Colonic mucosa (tissue), 4 donors: Measurements from ENCODE around the gene ARX. TPM values are rescaled to one million over a fixed set of nuclear protein-coding genes. Genes with fewer than 3 reads are reported as not detected.

Experiments
- DNase-seq: peaks from one replicate; pipeline ENCODE4 v3.0.0-alpha.2; 2020
- H3K27ac ChIP-seq: fragments of 200-600 bp; one replicate; pipeline ENCODE4 v1.8.0; 2021
- H3K27me3 ChIP-seq: fragments of 200-600 bp; one replicate; pipeline ENCODE4 v1.8.0; 2021
- H3K36me3 ChIP-seq: fragments of 200-600 bp; one replicate; pipeline ENCODE4 v1.8.0; 2021
- H3K4me1 ChIP-seq: fragments of 200-600 bp; one replicate; pipeline ENCODE4 v1.8.0; 2021; ENCODE audit warnings: mild to moderate bottlenecking
- H3K4me3 ChIP-seq: fragments of 200-600 bp; one replicate; pipeline ENCODE4 v1.8.0; 2021
- H3K9ac ChIP-seq, 2 donors: one replicate each; pipeline ENCODE4 v1.7.0; 2013; ENCODE audit warnings: control low read depth in 2 of 2, low read depth in 2 of 2, low read length in 2 of 2
- H3K9me3 ChIP-seq: fragments of 200-600 bp; one replicate; pipeline ENCODE4 v1.8.0; 2021
- intact Hi-C: fragments of 100-400 bp; cut with DNase I; formaldehyde crosslinking; loops from one replicate; pipeline ENCODE4 v1.14.1; 2022
- total RNA-seq, 2 donors: library from RNA; stranded (reverse); fragmentation: NEBNext Ultra II Directional in 1 of 2; extraction: Animal tissue kit (Norgen Biotek cat#: 25700) in 1 of 2; gene quantifications; one replicate each; pipeline ENCODE4 v1.2.1, GENCODE V29; 2021
- TF ChIP-seq, protein P1 (sequence below): fragments of 200-600 bp; IDR thresholded peaks from one replicate; pipeline ENCODE4 v1.8.0; 2022; ENCODE audit warnings: antibody characterized with exemption, mild to moderate bottlenecking
- donor health status: healthy.
- donor health status: DM: no; HTN: no; CAD: no.
- donor health status: DM: no; HTN: no; CAD: no.

Gene ARX
- total RNA-seq, 2 donors from 2014 or later: 0.66 to 0.84 TPM

DNA sequence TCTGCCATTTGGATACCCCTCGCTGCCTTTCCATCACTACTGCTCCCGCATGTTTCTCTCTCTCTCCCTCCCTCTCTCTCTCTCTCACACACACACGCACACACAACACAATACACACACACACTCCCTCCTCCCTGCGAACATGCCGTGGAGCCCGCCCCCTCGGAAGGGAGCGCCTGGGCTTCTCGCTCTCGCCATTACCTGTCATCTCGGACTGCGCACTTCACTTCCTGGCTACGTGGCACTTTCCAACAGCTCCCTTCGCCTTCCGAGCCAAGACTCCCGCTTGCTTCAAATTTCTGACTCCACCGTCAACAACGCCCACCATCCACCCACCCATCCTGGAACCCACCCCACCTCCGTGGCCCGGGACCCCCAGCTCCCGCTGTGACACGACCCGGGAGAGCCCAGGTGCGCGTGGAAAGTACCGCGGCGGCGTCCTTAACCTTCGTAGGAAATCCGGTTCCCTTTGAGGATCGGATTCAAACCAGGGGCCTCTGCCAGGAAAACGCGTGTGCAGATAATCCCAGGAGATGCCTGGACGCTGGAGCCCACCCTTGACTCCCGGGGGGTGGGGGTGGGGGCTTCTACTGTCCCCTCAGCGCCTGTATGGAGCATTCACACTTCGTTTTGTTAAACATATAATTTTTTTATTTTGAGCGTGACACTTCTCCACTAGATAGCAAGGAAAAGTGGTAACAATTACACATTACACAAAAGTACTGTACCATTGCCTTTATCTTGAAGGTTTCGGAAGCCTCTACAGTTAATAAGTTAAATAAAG, 12.5 kb downstream of the ARX start:
- no peaks in the 10 kb centered on the region for H3K36me3 ChIP-seq
- no peaks in the 10 kb centered on the region for H3K4me1 ChIP-seq
- peaks cover 55% of the 10 kb centered on the region for H3K27me3 ChIP-seq
- H3K9ac ChIP-seq: no peak overlapping the region
- peak overlapping the region; percentile 14 for H3K4me3 ChIP-seq
- TF ChIP-seq, protein P1, sequence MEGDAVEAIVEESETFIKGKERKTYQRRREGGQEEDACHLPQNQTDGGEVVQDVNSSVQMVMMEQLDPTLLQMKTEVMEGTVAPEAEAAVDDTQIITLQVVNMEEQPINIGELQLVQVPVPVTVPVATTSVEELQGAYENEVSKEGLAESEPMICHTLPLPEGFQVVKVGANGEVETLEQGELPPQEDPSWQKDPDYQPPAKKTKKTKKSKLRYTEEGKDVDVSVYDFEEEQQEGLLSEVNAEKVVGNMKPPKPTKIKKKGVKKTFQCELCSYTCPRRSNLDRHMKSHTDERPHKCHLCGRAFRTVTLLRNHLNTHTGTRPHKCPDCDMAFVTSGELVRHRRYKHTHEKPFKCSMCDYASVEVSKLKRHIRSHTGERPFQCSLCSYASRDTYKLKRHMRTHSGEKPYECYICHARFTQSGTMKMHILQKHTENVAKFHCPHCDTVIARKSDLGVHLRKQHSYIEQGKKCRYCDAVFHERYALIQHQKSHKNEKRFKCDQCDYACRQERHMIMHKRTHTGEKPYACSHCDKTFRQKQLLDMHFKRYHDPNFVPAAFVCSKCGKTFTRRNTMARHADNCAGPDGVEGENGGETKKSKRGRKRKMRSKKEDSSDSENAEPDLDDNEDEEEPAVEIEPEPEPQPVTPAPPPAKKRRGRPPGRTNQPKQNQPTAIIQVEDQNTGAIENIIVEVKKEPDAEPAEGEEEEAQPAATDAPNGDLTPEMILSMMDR: no peak
- no peak for DNase-seq
- H3K27ac ChIP-seq: no peak overlapping the region
- no peaks in the 10 kb centered on the region for H3K9me3 ChIP-seq
- intact Hi-C loops: no loop called here

DNA sequence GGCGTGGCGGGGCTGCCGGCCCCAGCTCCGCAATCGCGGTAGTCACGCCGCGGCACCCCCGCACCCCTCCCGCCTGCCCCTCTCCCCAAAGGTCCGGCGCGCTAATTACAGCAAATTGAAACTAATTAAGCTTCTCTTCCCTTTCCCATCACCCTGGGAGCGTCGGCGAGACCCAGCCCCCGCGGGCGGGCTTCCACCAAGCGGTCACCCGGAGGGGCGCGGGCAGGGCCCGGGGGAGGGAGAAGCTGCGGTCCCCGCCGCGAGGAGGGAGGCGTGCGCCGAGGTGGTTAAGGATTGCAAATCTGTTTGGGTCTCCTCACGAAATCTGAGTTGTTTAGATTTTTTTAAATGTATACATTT, 13.1 kb downstream of the ARX start:
- H3K27me3 ChIP-seq: peaks cover 49% of the 10 kb centered on the region
- H3K4me3 ChIP-seq: peak overlapping the region; percentile 14
- no peaks in the 10 kb centered on the region for H3K4me1 ChIP-seq
- no peak for DNase-seq
- H3K9ac ChIP-seq: no peak overlapping the region
- no peaks in the 10 kb centered on the region for H3K36me3 ChIP-seq
- TF ChIP-seq, protein P1: no peak
- intact Hi-C loops: no loop called here
- no peak overlapping the region for H3K27ac ChIP-seq
- no peaks in the 10 kb centered on the region for H3K9me3 ChIP-seq

DNA sequence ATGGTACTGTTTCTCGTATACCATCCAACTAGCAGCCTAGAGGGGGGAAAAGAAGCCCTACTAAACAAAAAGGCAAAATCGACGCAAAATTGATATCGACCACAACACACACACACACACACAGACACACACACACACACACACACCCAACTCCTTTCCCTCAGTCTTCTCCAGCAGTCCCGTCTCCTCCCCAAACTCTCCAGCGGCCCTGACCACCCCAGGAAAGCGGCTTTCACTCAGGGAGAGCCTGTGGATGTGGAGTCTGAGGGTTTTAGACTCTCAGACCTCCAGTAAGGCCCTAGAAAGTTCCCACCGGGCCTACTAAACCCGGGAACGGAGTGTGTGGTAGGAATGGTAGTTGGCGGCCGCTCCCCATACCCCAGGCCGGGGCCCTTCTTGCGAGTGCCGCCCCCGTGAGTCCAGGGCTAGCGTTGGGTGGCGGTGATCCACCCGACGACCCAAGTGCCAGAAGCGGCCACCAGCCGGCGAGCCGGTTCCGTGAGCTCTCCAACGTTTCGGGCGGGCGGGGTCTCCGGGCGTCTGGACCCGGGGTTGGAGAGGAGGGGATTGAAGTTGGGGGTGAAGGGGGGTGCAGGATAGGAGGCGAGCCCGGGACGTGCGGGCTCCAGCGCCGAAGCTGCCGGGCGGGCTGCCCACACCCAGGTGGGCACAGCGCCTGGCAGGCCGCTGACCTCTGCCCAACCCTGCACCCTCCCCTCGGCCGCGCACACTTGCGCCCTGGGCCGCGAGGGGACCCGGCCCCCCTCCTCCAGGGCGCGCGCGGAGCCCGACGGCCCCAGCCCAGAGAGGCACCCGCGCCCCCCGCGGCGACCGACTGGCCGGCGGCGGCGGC, 13.7 kb downstream of the ARX start:
- no peak for DNase-seq
- Histone ChIP-seq H3K27me3 (peaks cover 43% of the 10 kb centered on the region), H3K4me3 (no peak overlapping the region), H3K36me3 (no peaks in the 10 kb centered on the region), H3K9me3 (no peaks in the 10 kb centered on the region), H3K4me1 (no peaks in the 10 kb centered on the region), H3K9ac (no peak overlapping the region), H3K27ac (no peak overlapping the region)
- TF ChIP-seq, protein P1: no peak
- intact Hi-C loops: no loop called here

DNA sequence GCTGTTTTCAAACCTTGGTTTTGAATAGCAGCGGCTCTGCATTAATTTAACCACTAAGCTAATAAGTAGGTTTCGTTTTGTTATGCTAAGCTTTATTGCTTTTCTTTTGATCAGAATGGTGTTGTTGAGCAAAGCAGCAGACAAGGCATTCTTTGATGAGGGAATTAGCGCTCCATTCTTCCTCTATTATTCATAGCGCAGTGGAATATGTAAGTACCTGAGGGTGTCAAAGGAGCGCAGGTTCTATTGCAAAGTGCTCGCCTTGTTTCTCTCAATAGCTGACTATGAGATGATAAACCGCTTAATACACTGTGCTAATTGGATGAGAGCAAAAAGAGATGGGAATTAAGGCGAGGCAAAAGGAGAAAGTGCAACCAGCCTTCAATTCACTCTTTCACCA, 16.3 kb downstream of the ARX start:
- TF ChIP-seq, protein P1: no peak
- Histone ChIP-seq H3K27ac (no peak overlapping the region), H3K36me3 (no peaks in the 10 kb centered on the region)

DNA sequence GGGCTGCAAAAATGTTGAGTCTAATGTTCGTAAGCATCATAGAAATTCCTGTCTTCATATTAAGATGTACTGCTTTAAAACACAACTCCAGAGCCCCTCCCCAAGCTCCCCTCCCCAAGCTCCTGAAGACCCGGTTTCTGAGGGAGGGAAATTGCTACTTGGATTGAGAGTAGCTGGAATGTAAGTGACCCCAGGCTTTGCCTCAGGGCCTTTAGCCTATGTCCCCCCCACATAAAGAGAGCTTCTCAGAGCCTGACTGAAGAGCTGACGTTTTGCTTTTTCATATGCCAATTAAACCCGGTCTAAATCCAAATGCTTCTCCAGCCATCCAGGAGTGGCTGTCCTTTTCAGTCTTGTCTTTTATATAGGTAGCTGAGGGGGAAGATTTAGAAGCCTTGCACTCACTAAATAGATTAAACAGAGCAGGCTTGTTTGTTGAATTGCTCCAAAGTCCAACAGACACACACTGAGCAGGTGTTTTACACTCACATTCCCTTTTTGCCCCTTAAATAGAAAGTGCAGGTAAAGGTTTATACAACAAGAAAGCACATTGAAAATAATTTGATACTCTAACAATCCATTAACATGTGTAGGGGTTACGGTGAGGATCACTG, 19.6 kb downstream of the ARX start:
- H3K27me3 ChIP-seq: no peaks in the 10 kb centered on the region
- no peaks in the 10 kb centered on the region for H3K9me3 ChIP-seq
- no peaks in the 10 kb centered on the region for H3K36me3 ChIP-seq
- TF ChIP-seq, protein P1: no peak
- no peak overlapping the region for H3K27ac ChIP-seq
- no peak overlapping the region for H3K4me3 ChIP-seq
- no peak overlapping the region for H3K9ac ChIP-seq
- intact Hi-C loops: no loop called here
- H3K4me1 ChIP-seq: no peaks in the 10 kb centered on the region
- no peak for DNase-seq

More for the DNA sequence above, 16.3 kb downstream of the ARX start:
- no peaks in the 10 kb centered on the region for H3K9me3 ChIP-seq
- no peaks in the 10 kb centered on the region for H3K4me1 ChIP-seq
- intact Hi-C loops: no loop called here
- peaks cover 18% of the 10 kb centered on the region for H3K27me3 ChIP-seq
- no peak overlapping the region for H3K9ac ChIP-seq
- H3K4me3 ChIP-seq: no peak overlapping the region
- DNase-seq: no peak
